K562 (cell line): ENCODE measurements around the gene CSMD2. TPM values are rescaled to one million over a fixed set of nuclear protein-coding genes. Genes with fewer than 3 reads are reported as not detected.

Experiments
- ATAC-seq: fragments of 200-7000 bp; cut with Tn5 transposase; 3 replicates; pipeline ENCODE4 v1.9.1; 2020; ENCODE audit warnings: moderate library complexity
- BruUV-seq: library from RNA; stranded (reverse); fragments of 400-500 nt; replicated peaks from 2 replicates; lab custom pipeline; 2021; lab: Mats Ljungman, UMichigan
- CTCF ChIA-PET: fragments of 300-600 bp; formaldehyde crosslinking; extraction: SDS; loops from one replicate; lab custom pipeline; 2021; ENCODE audit warnings: low intra/inter-chr PET ratio; lab: Yijun Ruan, JAX
- POLR2A ChIA-PET: fragments of 300-600, 350-650 bp; sonication (Branson Sonifier 250); formaldehyde crosslinking; extraction: SDS; loops from one replicate; lab custom pipeline; 2021; ENCODE audit warnings: antibody characterized with exemption, inconsistent platforms; lab: Yijun Ruan, JAX
- DNase-seq, 4 experiments: peaks; one replicate each; pipeline versions ENCODE4 v3.0.0 to v3.0.0-alpha.2; 2011 to 2018; ENCODE audit warnings: low spot score in 3 of 4, mixed read lengths in 3 of 4; ENCODE audit errors: extremely low read depth in 1 of 4
- FAIRE-seq: peaks from 2 replicates; lab custom pipeline; 2011; peaks lifted over from hg19 to GRCh38; lab: Jason Lieb, UNC
- H2AFZ ChIP-seq: 2 replicates; pipeline ENCODE4 v1.6.0; 2011; ENCODE audit warnings: low read depth, low read length, control low read depth, inconsistent platforms
- H3K27ac ChIP-seq: fragments of 200-600 bp; 3 replicates; pipeline ENCODE4 v1.8.0; 2011; ENCODE audit warnings: low read depth, mild to moderate bottlenecking, control low read depth, inconsistent platforms, low read length, moderate library complexity, mixed read lengths; ENCODE audit errors: extremely low read depth
- H3K27me3 ChIP-seq, 2 experiments: fragments of 300-600 bp in 1 of 2; 2 replicates in 1 of 2; 3 replicates in 1 of 2; pipeline versions ENCODE4 v1.6.0 to v1.8.0; 2011; ENCODE audit warnings: inconsistent platforms in 2 of 2, low read length in 2 of 2, mild to moderate bottlenecking in 1 of 2, mixed read lengths in 1 of 2, moderate library complexity in 1 of 2; ENCODE audit not compliant: control insufficient read depth in 2 of 2, insufficient read depth in 2 of 2
- H3K36me3 ChIP-seq: fragments of 300-600 bp; 3 replicates; pipeline ENCODE4 v1.8.0; 2011; ENCODE audit warnings: mild to moderate bottlenecking, low read length, inconsistent platforms; ENCODE audit not compliant: control insufficient read depth, insufficient read depth
- H3K4me1 ChIP-seq, 2 experiments: fragments of 200-600 bp in 1 of 2; replicated peaks in 1 of 2; 2 replicates in 1 of 2; 3 replicates in 1 of 2; pipeline versions ENCODE4 v1.5.1 to v1.8.0; 2011; ENCODE audit warnings: inconsistent platforms in 2 of 2, low read length in 2 of 2, mild to moderate bottlenecking in 1 of 2, mixed read lengths in 1 of 2, moderate library complexity in 1 of 2; ENCODE audit not compliant: control insufficient read depth in 2 of 2, insufficient read depth in 2 of 2
- H3K4me2 ChIP-seq: 2 replicates; pipeline ENCODE4 v1.6.1; 2011; ENCODE audit warnings: low read length, control low read depth, inconsistent platforms, mixed read lengths; ENCODE audit not compliant: insufficient read depth
- H3K4me3 ChIP-seq: fragments of 200-600 bp; sonication (generic), shearing (Covaris generic); 2 replicates; pipeline ENCODE4 v1.5.1; 2016; ENCODE audit warnings: control low read depth, inconsistent platforms
- H3K79me2 ChIP-seq: fragments of 200-600 bp; 3 replicates; pipeline ENCODE4 v1.8.0; 2011; ENCODE audit warnings: low read length, inconsistent platforms; ENCODE audit not compliant: control insufficient read depth, insufficient read depth
- H3K9ac ChIP-seq, 2 experiments: 2 replicates each; pipeline versions ENCODE4 v1.6.0 to v1.6.1; 2011; ENCODE audit warnings: low read depth in 2 of 2, low read length in 2 of 2, control low read depth in 1 of 2, inconsistent platforms in 1 of 2, mild to moderate bottlenecking in 1 of 2, mixed read lengths in 1 of 2; ENCODE audit not compliant: insufficient read depth in 1 of 2
- H3K9me1 ChIP-seq: one replicate; pipeline ENCODE4 v1.6.0; 2011; ENCODE audit warnings: inconsistent platforms, mild to moderate bottlenecking, low read length, moderate library complexity; ENCODE audit not compliant: control insufficient read depth, insufficient read depth
- H3K9me3 ChIP-seq: replicated peaks from 2 replicates; pipeline ENCODE4 v1.5.1; 2011; ENCODE audit warnings: low read depth, low read length, inconsistent platforms; ENCODE audit not compliant: control insufficient read depth, insufficient read depth
- H4K20me1 ChIP-seq: replicated peaks from 2 replicates; pipeline ENCODE4 v1.6.1; 2011; ENCODE audit warnings: low read length, inconsistent platforms, mixed read lengths; ENCODE audit not compliant: control insufficient read depth, insufficient read depth
- CHCHD3 ChIP-seq: fragments of 250-450 bp; sonication (Bioruptor Pico); IDR thresholded peaks from 2 replicates; pipeline ENCODE4 v2.1.2; 2022; ENCODE audit warnings: mild to moderate bottlenecking
- ELF2 ChIP-seq: fragments of 250-450 bp; sonication (Bioruptor Pico); IDR thresholded peaks from 2 replicates; pipeline ENCODE4 v1.5.0; 2021; ENCODE audit warnings: mild to moderate bottlenecking
- HNRNPUL1 ChIP-seq: fragments of 200-400 bp; formaldehyde crosslinking; IDR thresholded peaks from 2 replicates; pipeline ENCODE4 v1.6.1; 2017; ENCODE audit warnings: low read length
- ILF3 ChIP-seq: fragments of 450-650 bp; IDR thresholded peaks from 2 replicates; pipeline ENCODE4 v1.6.1; 2018; ENCODE audit warnings: antibody characterized with exemption, mild to moderate bottlenecking, moderate library complexity, borderline replicate concordance
- KHSRP ChIP-seq: fragments of 450-650 bp; IDR thresholded peaks from 2 replicates; pipeline ENCODE4 v1.6.1; 2017
- MEF2A ChIP-seq: IDR thresholded peaks from 2 replicates; pipeline ENCODE4 v1.6.1; 2011; ENCODE audit warnings: low read depth, mild to moderate bottlenecking, low read length, moderate library complexity; ENCODE audit not compliant: control insufficient read depth
- NCOA1 ChIP-seq: fragments of 450-650 bp; IDR thresholded peaks from 2 replicates; pipeline ENCODE4 v1.6.1; 2016; ENCODE audit warnings: low read depth
- POLR2H ChIP-seq: IDR thresholded peaks from 2 replicates; pipeline ENCODE4 v1.6.1; 2016; ENCODE audit warnings: missing genetic modification characterization, low read depth, mild to moderate bottlenecking, control low read depth, missing compliant biosample characterization, moderate library complexity
- POLR3A ChIP-seq: IDR thresholded peaks from 2 replicates; pipeline ENCODE4 v1.6.1; 2011; ENCODE audit warnings: borderline replicate concordance, mild to moderate bottlenecking, moderate library complexity; ENCODE audit not compliant: insufficient read length, insufficient read depth; ENCODE audit errors: extremely low read depth
- RBM22 ChIP-seq: fragments of 200-400 bp; formaldehyde crosslinking; IDR thresholded peaks from 2 replicates; pipeline ENCODE4 v1.6.1; 2018; ENCODE audit warnings: low read length, low read depth; ENCODE audit not compliant: poor library complexity, severe bottlenecking
- ZNF140 ChIP-seq: fragments of 250-450 bp; sonication (Bioruptor Pico); IDR thresholded peaks from 2 replicates; pipeline ENCODE4 v1.8.0; 2021; ENCODE audit warnings: moderate library complexity, mild to moderate bottlenecking, inconsistent platforms
- ZNF507 ChIP-seq: conservative IDR thresholded peaks from 2 replicates; pipeline ENCODE4 v1.6.1; 2017; ENCODE audit warnings: missing genetic modification characterization, missing compliant biosample characterization
- ZNF583 ChIP-seq: fragments of 250-450 bp; sonication (Bioruptor Pico); IDR thresholded peaks from 2 replicates; pipeline ENCODE4 v1.4.0; 2020
- WGBS: fragments of 100-300 bp; shearing (Covaris generic); methylation state at CpG from one replicate; pipeline ENCODE4 v1.1.6; 2016; ENCODE audit warnings: low coverage, mixed read lengths; ENCODE audit not compliant: insufficient coverage; ENCODE audit errors: missing lambda C conversion rate; 5-methylcytosine and 5-hydroxymethylcytosine counted together
- in situ Hi-C: fragments of 300-500 bp; cut with MboI; formaldehyde crosslinking; loops from 4 replicates; pipeline ENCODE4 v1.15.0; 2018; ENCODE audit warnings: inconsistent platforms, mixed read lengths
- intact Hi-C: fragments of 100-400 bp; cut with micrococcal nuclease; formaldehyde crosslinking; loops from 2 replicates; pipeline ENCODE4 v1.14.2; 2022
- polyA plus RNA-seq, 8 experiments: library from polyadenylated mRNA; depleted of rRNA in 4 of 8; stranded (reverse) in 5 of 8; unstranded in 3 of 8; fragments of >200 nt; fragmentation: Nextera tagmentation in 2 of 8; fragmentation: Illumina TruSeq in 1 of 8; extraction: Ambion mirVana in 2 of 8; extraction: Trizol in 1 of 8; gene quantifications; 2 replicates each; pipeline versions ENCODE4 v1.2.1 to v1.2.3, GENCODE V29; 2011 to 2014; ENCODE audit warnings: inconsistent platforms in 1 of 8, missing spikeins in 1 of 8
- total RNA-seq, 7 experiments: library from RNA; depleted of rRNA in 6 of 7; stranded (reverse); fragments of >200 nt in 6 of 7; fragmentation: Illumina TruSeq in 2 of 7; extraction: Trizol in 2 of 7; gene quantifications; 2 replicates each; pipeline versions ENCODE4 v1.2.1 to v1.2.3, GENCODE V29; 2011 to 2021; ENCODE audit warnings: low replicate concordance in 1 of 7
- TF ChIP-seq, protein P1 (sequence below): sonication (generic); formaldehyde crosslinking; IDR thresholded peaks from 2 replicates; pipeline ENCODE4 v1.8.0; 2023; ENCODE audit warnings: mild to moderate bottlenecking, missing genetic modification reagents

The CSMD2 gene
- total and polyA plus RNA-seq, 9 of the 15 experiments (the other 6 are each of a cell fraction or from before 2014, with no cell fraction given) = not detected

DNA sequence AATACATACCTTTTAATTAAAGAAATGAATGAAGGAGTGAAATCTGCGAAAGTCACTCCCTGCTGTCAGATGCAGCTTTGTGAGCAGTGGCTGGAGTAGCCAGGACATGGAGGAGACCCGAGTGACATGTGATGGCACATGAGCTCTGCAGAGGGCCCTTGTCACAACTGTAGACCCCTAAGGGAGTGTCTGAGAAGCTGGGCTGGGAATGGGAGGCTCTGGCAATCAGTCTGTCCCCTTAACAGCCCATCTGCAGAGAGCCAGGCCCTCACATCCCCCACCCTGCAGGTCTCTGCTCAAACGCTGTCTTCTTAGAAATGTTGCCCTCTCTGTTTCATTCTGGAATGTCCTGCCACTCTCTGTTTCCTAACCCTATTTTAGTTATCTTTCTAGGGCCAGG, 176.9 kb downstream of the CSMD2 start:
- H3K4me1 ChIP-seq = no peaks in the 10 kb centered on the region
- no peak for DNase-seq
- no peak overlapping the region for H3K4me2 ChIP-seq
- no peak for ATAC-seq
- 0% methylated on average over 3 of the region's 3 CpGs for WGBS
- intact Hi-C loops (no loop called here), in situ Hi-C loops (no loop called here)
- H3K4me3 ChIP-seq = no peak overlapping the region
- H3K36me3 ChIP-seq = no peaks in the 10 kb centered on the region
- FAIRE-seq = no peak
- no peak overlapping the region for H2AFZ ChIP-seq
- H3K79me2 ChIP-seq = no peaks in the 10 kb centered on the region
- H3K9me3 ChIP-seq = no peaks in the 10 kb centered on the region
- POLR2A ChIA-PET = no interaction called here
- BruUV-seq = no TSS peak
- CTCF ChIA-PET = no interaction called here
- H3K9me1 ChIP-seq = no peaks in the 10 kb centered on the region
- no peak for TF ChIP-seq RBM22
- TF ChIP-seq, all 486 proteins: peak for 0
- Histone ChIP-seq H3K27me3 (no peaks in the 10 kb centered on the region), H4K20me1 (no peaks in the 10 kb centered on the region), H3K27ac (no peak overlapping the region), H3K9ac (no peak overlapping the region)

DNA sequence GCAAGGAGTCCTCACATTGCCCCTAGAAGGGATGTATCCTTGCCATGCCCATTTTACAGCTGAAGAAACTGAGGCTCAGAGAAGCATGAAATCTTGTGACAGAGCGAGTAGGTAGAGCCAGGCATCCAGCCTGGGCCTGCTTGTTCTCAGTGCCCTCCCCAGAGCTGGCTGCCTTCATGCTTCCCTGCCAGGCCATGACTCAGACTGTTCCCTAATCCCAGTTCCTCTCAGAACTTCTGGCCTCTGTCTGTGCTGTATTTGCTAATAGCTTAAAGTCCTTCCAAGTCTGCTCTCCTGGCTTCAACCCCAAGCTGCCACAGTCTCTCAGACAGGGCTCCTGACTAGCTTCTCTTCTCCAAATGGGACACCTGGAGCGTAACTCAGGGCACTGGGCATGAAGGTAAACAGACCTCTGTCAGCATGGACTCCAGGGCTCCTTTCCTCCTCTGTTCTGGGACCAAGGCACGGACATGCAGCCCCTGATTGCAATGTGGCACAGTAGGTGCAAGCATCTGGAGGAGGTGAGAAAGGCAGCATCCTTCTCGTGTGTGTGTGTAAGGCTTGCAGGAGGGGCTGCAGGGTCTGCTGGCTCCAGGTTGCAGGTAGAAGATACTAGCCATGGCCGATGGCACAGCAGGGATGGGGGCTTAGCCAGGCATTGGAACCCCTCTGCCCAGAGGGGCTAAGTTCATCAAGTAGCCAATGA, 178.5 kb downstream of the CSMD2 start:
- ATAC-seq = no peak
- FAIRE-seq = no peak
- ChIA-PET POLR2A (no interaction called here), CTCF (no interaction called here)
- in situ Hi-C loops = no loop called here
- BruUV-seq = no TSS peak
- intact Hi-C loops = no loop called here
- Histone ChIP-seq H2AFZ (no peak overlapping the region), H3K9me1 (no peaks in the 10 kb centered on the region), H3K4me2 (no peak overlapping the region), H3K36me3 (no peaks in the 10 kb centered on the region), H3K9ac (no peak overlapping the region), H4K20me1 (no peaks in the 10 kb centered on the region), H3K4me1 (no peaks in the 10 kb centered on the region), H3K27ac (no peak overlapping the region), H3K9me3 (no peaks in the 10 kb centered on the region), H3K79me2 (no peaks in the 10 kb centered on the region), H3K27me3 (no peaks in the 10 kb centered on the region), H3K4me3 (no peak overlapping the region)
- no peak for DNase-seq
- 1% methylated on average over 5 of the region's 5 CpGs for WGBS
- TF ChIP-seq POLR3A = no peak
- TF ChIP-seq POLR2H (tag) = no peak
- no peak for TF ChIP-seq ELF2 (CRISPR knock-in tag)
- TF ChIP-seq ILF3 = no peak
- no peak for TF ChIP-seq CHCHD3 (CRISPR knock-in tag)
- no peak for TF ChIP-seq NCOA1
- TF ChIP-seq HNRNPUL1 = no peak
- TF ChIP-seq KHSRP = no peak
- no peak for TF ChIP-seq ZNF507 (tag)
- TF ChIP-seq, protein P1, sequence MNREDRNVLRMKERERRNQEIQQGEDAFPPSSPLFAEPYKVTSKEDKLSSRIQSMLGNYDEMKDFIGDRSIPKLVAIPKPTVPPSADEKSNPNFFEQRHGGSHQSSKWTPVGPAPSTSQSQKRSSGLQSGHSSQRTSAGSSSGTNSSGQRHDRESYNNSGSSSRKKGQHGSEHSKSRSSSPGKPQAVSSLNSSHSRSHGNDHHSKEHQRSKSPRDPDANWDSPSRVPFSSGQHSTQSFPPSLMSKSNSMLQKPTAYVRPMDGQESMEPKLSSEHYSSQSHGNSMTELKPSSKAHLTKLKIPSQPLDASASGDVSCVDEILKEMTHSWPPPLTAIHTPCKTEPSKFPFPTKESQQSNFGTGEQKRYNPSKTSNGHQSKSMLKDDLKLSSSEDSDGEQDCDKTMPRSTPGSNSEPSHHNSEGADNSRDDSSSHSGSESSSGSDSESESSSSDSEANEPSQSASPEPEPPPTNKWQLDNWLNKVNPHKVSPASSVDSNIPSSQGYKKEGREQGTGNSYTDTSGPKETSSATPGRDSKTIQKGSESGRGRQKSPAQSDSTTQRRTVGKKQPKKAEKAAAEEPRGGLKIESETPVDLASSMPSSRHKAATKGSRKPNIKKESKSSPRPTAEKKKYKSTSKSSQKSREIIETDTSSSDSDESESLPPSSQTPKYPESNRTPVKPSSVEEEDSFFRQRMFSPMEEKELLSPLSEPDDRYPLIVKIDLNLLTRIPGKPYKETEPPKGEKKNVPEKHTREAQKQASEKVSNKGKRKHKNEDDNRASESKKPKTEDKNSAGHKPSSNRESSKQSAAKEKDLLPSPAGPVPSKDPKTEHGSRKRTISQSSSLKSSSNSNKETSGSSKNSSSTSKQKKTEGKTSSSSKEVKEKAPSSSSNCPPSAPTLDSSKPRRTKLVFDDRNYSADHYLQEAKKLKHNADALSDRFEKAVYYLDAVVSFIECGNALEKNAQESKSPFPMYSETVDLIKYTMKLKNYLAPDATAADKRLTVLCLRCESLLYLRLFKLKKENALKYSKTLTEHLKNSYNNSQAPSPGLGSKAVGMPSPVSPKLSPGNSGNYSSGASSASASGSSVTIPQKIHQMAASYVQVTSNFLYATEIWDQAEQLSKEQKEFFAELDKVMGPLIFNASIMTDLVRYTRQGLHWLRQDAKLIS (CRISPR knock-in tag) = no peak
- TF ChIP-seq ZNF583 = no peak
- TF ChIP-seq ZNF140 (CRISPR knock-in tag) = no peak
- no peak for TF ChIP-seq MEF2A
